Measurements from ENCODE around the gene SAMD8. TPM values are rescaled to one million over a fixed set of nuclear protein-coding genes. Genes with fewer than 3 reads are reported as not detected.

SAMD8 gene
- total RNA-seq, 1 donor from 2014 or later = 16.5 TPM

DNA sequence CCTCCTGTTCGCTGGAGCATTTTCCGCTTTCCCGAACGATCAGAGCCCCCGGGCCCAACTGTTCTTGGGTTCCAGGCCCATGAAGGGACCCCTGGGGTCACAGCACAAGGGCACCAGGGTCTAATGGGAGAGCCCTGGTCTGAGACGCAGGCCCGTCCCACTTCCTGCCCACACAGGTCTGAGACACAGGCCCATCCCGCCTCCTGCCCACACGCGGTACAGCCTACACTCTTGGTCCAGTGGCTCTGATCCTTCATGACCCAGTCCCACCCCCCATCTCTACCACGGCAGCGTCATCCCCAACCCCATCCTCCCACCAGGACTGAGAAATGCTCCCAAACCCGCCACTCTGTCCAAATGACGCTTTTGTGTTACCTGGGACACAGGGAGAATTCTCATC lies 38.7 kb upstream of the SAMD8 start:
- intact Hi-C loops (cut with DNase I) = no loop called here
- Histone ChIP-seq H3K36me3 (no peaks in the 10 kb centered on the region), H3K27ac (no peak overlapping the region), H3K27me3 (no peaks in the 10 kb centered on the region), H3K9me3 (no peaks in the 10 kb centered on the region), H3K4me3 (no peak overlapping the region), H3K4me1 (no peaks in the 10 kb centered on the region)
- no peak for DNase-seq (ENCODE audit: low spot score in 2 of 2)
- TF ChIP-seq, protein P1, sequence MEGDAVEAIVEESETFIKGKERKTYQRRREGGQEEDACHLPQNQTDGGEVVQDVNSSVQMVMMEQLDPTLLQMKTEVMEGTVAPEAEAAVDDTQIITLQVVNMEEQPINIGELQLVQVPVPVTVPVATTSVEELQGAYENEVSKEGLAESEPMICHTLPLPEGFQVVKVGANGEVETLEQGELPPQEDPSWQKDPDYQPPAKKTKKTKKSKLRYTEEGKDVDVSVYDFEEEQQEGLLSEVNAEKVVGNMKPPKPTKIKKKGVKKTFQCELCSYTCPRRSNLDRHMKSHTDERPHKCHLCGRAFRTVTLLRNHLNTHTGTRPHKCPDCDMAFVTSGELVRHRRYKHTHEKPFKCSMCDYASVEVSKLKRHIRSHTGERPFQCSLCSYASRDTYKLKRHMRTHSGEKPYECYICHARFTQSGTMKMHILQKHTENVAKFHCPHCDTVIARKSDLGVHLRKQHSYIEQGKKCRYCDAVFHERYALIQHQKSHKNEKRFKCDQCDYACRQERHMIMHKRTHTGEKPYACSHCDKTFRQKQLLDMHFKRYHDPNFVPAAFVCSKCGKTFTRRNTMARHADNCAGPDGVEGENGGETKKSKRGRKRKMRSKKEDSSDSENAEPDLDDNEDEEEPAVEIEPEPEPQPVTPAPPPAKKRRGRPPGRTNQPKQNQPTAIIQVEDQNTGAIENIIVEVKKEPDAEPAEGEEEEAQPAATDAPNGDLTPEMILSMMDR (IDR thresholded peaks at IDR 0.05) = no peak

DNA sequence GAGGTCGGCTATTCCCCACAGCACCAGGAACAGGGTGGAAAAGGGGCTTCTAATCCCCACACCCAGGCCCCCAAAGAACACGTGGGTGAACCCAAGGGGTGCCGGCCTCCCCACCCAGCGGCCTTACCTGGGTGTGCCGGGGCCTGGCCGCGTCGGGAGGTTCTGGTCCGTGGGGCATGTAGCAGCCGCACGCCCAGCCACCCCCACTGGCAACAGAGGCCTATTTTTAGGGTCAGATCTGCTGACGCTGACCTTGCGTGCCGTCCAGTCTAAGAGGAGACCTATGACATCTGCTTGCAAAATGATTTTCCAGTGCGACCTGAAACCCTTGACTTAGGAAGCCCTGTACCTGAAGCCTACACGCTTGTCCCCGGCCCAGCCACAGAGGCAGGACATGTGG lies 38.0 kb upstream of the SAMD8 start:
- no peaks in the 10 kb centered on the region for H3K4me1 ChIP-seq
- no peak for DNase-seq (ENCODE audit: low spot score in 2 of 2)
- TF ChIP-seq, protein P1 (IDR thresholded peaks at IDR 0.05) = no peak

DNA sequence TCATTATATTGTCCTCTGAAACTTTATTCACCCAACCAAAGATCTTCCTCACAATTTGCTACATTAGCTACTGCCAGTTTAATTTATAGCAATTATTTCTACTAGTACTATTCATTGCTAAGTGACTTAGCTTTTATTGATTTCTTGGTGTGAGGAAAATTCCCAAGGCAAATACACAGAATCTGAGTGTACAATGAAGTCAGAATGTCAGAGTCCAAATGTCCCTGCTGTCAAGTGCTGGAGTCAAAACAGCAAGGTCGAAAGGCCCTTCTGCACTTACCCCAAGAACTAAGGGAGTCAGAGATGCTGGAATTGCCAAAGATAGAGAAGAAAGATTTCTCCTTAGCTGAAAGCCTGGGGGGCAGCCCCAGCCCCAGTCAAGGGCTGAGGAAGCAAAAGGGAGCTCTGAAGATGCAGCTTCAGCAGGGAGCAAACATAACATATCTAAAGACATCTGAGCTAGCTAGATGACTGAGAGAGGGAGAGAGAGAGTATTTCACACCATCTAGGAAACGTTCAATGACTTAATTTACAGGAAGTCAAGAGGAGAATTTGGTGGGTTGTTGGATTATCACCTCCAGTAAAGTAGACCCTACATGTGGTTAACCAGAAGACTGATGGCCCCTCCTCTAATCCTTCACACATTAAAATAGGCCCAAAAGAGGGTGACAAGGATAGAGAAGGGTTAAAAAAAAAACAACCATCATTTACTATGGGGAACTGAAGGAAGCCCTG lies 36.6 kb upstream of the SAMD8 start:
- no peaks in the 10 kb centered on the region for H3K27me3 ChIP-seq
- intact Hi-C loops (cut with DNase I) = no loop called here
- no peaks in the 10 kb centered on the region for H3K9me3 ChIP-seq
- no peak overlapping the region for H3K27ac ChIP-seq
- no peaks in the 10 kb centered on the region for H3K36me3 ChIP-seq
- DNase-seq (ENCODE audit: low spot score in 2 of 2) = no peak
- no peak overlapping the region for H3K4me3 ChIP-seq
- no peaks in the 10 kb centered on the region for H3K4me1 ChIP-seq
- TF ChIP-seq, protein P1 (IDR thresholded peaks at IDR 0.05) = no peak

More for the DNA sequence above, 38.0 kb upstream of the SAMD8 start:
- Histone ChIP-seq H3K27me3 (no peaks in the 10 kb centered on the region), H3K9me3 (no peaks in the 10 kb centered on the region), H3K4me3 (no peak overlapping the region), H3K27ac (no peak overlapping the region), H3K36me3 (no peaks in the 10 kb centered on the region)
- intact Hi-C loops (cut with DNase I) = no loop called here

DNA sequence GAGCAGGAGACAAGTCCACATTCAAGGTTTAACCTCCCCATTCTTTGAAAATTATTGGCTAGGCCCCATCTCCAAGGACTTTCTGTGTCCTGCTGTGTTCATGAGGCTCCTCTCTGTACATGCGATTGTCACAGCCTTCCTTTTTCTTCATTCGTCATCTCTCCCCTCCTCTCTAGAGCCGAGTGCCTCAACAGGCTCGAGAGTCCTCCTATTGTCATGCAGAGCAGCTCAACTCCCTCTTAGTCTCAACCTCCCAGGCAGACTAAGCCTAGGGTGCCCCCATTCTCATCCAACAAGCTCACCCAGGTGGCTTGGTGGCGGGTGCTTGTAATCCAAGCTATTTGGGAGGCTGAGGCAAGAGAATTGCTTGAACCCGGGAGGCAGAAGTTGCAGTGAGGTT lies 35.1 kb upstream of the SAMD8 start:
- Histone ChIP-seq H3K27me3 (no peaks in the 10 kb centered on the region), H3K4me1 (no peaks in the 10 kb centered on the region), H3K36me3 (no peaks in the 10 kb centered on the region), H3K4me3 (no peak overlapping the region), H3K27ac (no peak overlapping the region), H3K9me3 (no peaks in the 10 kb centered on the region)
- TF ChIP-seq, protein P1 (IDR thresholded peaks at IDR 0.05) = no peak
- intact Hi-C loops (cut with DNase I) = no loop called here
- no peak for DNase-seq (ENCODE audit: low spot score in 2 of 2)

DNA sequence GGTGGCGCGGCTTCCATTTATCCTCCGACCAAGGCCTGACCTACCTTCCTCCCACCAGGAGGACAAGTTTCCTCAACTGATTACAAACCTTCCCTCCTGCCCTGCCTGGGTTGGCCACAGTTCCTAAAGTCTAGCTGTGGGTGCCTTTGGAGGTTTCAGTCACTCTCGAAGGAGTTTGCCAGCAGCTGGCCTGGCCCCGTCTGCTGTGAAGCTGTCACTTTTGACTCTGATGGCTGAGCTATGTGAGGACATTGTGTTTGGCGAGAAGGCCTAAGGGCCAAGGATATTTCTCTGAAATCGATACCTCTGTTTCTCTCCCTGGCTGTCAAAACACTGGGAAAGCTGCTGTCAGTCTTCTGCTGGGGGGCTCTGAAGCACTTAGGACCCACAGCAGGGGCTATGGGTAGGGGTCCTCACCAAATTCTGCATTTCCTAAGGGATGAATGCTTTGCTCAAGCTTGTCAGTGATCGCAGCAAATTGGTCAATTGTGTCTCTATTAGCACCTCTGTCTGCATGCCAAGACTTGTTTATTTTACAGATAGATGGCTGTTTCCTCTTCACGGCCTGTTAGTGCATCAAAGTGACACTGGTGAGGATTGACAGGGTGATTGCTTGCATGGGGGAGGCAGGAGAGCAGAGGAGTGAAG lies 31.9 kb upstream of the SAMD8 start:
- no peaks in the 10 kb centered on the region for H3K36me3 ChIP-seq
- H3K27ac ChIP-seq = no peak overlapping the region
- no peaks in the 10 kb centered on the region for H3K9me3 ChIP-seq
- H3K27me3 ChIP-seq = no peaks in the 10 kb centered on the region
- intact Hi-C loops (cut with DNase I) = no loop called here
- no peak overlapping the region for H3K4me3 ChIP-seq
- TF ChIP-seq, protein P1 (IDR thresholded peaks at IDR 0.05) = no peak
- no peak for DNase-seq (ENCODE audit: low spot score in 2 of 2)
- no peaks in the 10 kb centered on the region for H3K4me1 ChIP-seq
